Fibroblast of skin of scalp (primary cell): ENCODE measurements around the gene GALNT10.

Experiments used
- DNase-seq: peaks from one replicate; pipeline ENCODE4 v3.0.0-alpha.2; 2013

The GALNT10 gene

GRCh38 chr5:154410008-154410407 lies 219.5 kb downstream of the GALNT10 start:
- no peak for DNase-seq

- DNase-seq: no peak
Measured at GRCh38 chr5:154410786-154411185, 220.3 kb downstream of the GALNT10 start.

GRCh38 chr5:154411338-154411737 lies 220.8 kb downstream of the GALNT10 start:
- no peak for DNase-seq

- no peak for DNase-seq
Measured at GRCh38 chr5:154412316-154412715, 221.8 kb downstream of the GALNT10 start.

GRCh38 chr5:154412925-154413324 lies 222.4 kb downstream of the GALNT10 start:
- no peak for DNase-seq

- DNase-seq: no peak
Measured at GRCh38 chr5:154415114-154415513, 224.6 kb downstream of the GALNT10 start.

- peak; percentile 25 for DNase-seq
Measured at GRCh38 chr5:154418344-154418820, 227.8 kb downstream of the GALNT10 start.

GRCh38 chr5:154419236-154419635 lies 228.7 kb downstream of the GALNT10 start:
- DNase-seq: no peak

GRCh38 chr5:154421868-154422267 lies 231.3 kb downstream of the GALNT10 start:
- peak; percentile 25 for DNase-seq

- DNase-seq: no peak
Measured at GRCh38 chr5:154422298-154422697, 231.8 kb downstream of the GALNT10 start.

GRCh38 chr5:154428208-154428607 lies 237.7 kb downstream of the GALNT10 start:
- DNase-seq: no peak

GRCh38 chr5:154429341-154429740 lies 238.8 kb downstream of the GALNT10 start:
- no peak for DNase-seq

- no peak for DNase-seq
Measured at GRCh38 chr5:154430466-154430865, 239.9 kb downstream of the GALNT10 start.

GRCh38 chr5:154430961-154431630 lies 240.6 kb downstream of the GALNT10 start:
- no peak for DNase-seq

- DNase-seq: no peak
Measured at GRCh38 chr5:154435226-154435625, 244.7 kb downstream of the GALNT10 start.

GRCh38 chr5:154437281-154437965 lies 246.9 kb downstream of the GALNT10 start:
- DNase-seq: no peak

- no peak for DNase-seq
Measured at GRCh38 chr5:154440540-154440939, 250.0 kb downstream of the GALNT10 start.

GRCh38 chr5:154442801-154443200 lies 252.3 kb downstream of the GALNT10 start:
- DNase-seq: no peak

- no peak for DNase-seq
Measured at GRCh38 chr5:154444556-154445421, 254.3 kb downstream of the GALNT10 start.

- peak; percentile 94 for DNase-seq
Measured at GRCh38 chr5:154445422-154446194, 255.1 kb downstream of the GALNT10 start, which contains the start of gene SAP30L. Gene SAP30L (plus strand): TSS chr5:154445997. CDS start chr5:154446605, 608 bp downstream.

GRCh38 chr5:154446195-154447088 lies 255.9 kb downstream of the GALNT10 start:
- DNase-seq: peak; percentile 60
